GM21515 (cell line): ENCODE data around the gene NAA10.
"Not testable (repeated sequence)": the region's sequence is repeated elsewhere in the genome, so short reads cannot be mapped to it uniquely, and the experiment has no call there.

ENCODE experiments used
- ATAC-seq: cut with Tn5 transposase; IDR thresholded peaks from one replicate; pipeline ENCODE4 v1.9.1; 2021; ENCODE audit not compliant: unreplicated experiment

The NAA10 gene

DNA sequence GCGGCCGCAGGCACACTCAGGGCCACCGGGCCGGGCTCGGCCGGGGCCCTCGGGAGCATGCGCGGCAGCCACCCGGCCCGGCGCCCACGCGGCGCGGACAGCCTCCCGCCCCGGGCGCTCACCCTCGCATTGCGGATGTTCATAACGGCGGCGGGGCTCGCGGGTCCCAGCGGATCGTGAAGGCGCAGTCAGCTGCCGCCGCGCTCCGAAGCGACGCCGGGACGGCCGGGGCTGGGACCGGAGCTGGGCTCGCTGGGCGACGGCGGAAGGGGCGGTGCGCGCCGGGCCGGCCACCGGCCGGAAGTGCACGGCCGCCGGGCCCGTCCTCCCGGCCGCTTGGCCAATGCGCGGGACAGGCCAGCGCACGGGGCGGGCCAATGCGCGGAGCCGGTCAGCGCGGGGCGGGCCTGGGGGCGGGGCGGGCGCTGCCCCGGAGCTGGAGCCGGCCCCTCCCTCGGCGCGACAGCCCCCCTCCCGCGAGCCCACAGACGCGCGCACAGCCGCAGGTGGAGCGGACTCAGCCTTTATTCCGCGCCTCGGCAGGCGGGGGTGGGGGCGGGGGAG lies at the start of gene NAA10:
Gene NAA10 (minus strand): TSS at position 276 of the 564 bp plus-strand sequence. CDS start 133 bp downstream, at position 143.
- ATAC-seq = peak; percentile 84

DNA sequence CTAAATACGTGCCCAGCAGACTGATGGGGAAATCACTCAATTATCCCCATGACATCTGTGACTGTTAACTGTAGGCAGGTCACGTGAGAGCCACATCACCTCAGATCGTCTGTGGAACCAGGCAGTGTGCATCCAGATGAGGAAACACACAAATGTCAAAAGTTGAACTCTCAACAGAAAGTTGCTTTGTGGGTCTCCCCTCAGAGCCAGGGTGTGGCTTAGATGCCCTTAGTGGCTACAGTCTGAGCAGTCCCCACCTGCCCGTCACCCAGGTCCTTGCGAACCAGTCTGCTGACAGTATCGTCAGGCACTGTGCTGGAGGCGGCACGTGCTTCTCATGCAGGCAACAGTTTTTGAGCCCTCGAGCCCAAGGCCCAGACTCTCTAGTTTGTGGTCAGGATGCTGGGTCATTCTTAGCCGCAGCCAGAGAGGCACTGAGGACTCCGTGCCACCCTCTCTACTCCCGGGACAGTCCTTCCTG lies 48.5 kb upstream of the NAA10 start:
- ATAC-seq = no peak

DNA sequence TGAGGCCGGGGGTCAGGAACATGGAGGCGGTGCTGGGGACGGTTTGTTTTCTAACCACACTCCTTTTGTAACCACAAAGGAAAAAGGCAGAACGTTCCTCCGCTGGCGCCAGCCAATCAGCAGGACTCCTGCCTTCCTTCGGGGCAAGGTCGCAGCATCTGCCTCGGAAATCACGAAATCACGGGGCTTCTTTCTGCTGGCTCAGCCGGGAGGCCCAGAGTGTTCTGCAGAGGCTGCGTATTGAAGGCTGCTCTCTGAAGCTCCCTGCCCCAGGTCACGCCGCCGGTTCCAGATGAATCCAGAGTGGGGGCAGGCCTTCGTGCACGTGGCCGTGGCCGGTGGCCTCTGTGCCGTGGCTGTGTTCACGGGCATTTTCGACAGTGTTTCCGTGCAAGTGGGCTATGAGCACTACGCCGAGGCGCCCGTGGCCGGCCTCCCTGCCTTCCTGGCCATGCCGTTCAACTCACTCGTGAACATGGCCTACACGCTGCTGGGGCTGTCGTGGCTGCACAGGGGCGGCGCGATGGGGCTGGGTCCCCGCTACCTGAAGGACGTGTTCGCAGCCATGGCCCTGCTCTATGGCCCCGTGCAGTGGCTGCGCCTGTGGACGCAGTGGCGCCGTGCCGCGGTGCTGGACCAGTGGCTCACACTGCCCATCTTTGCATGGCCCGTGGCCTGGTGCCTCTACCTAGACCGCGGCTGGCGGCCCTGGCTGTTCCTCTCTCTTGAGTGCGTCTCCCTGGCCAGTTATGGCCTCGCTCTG lies 47.1 kb upstream of the NAA10 start:
- no peak for ATAC-seq

DNA sequence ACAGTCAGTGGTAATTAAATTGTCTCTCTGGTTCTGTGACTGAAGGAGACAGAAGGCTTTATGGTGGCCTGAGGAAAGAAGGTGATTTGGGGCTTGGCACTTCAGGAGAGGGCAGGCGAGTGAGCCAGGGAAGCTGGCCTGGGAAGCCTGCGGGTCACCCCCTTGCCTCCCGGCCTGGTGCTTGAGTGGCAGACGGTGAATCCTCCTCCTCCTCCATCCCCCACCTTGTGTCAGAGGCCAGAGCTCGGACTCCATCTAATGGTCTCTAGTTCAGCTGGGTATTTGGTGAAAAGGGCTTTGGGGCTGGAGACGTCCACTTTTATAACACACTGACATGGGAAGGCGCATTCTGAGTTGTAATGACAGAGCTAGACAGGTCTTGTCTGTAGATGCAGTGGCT lies 46.4 kb upstream of the NAA10 start:
- ATAC-seq = no peak

DNA sequence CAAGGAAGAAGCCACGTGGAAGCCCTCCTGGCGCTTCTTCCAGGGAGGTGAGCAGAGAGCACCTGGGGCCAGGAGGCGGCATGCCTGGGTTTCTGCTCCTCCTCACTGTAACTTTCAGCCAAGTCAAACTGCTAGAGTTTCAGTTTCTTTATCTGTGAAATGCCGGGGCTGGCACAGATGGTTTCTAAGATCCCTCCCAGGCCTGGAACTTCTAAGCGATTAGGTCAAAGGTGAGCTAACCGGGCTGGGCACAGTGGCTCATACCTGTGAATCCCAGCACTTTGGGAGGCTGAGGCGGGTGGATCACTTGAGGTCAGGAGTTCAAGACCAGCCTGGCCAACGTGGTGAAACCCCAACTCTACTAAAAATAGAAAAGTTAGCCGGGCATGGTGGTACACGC lies 45.6 kb upstream of the NAA10 start:
- not testable (repeated sequence) for ATAC-seq

DNA sequence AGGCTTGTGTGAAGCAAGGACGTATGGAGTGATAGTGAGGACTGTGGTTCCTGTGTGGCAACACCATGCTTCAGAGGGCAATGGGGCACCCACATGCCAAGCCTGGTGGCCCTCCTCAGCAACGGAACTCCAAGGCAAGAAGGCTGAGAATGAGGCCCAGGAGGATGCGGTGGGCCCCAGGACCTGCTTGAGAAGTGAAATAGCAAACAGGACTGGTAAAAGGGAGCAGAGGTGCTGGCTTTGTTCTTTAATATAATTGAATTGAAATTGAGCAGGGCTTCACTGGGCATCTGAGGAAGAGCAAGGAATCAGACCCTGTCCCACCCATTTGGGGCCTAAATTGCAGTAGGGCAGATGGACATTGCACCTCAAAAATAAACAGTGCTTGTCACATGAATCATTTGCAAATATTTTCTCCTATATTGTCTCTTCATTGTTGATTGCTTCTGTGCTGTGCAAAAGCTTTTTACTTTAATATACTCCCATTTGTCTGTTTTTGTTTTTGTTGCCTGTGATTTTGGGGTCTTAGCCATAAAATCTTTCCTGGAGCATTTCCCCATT lies 40.0 kb upstream of the NAA10 start:
- ATAC-seq = no peak

DNA sequence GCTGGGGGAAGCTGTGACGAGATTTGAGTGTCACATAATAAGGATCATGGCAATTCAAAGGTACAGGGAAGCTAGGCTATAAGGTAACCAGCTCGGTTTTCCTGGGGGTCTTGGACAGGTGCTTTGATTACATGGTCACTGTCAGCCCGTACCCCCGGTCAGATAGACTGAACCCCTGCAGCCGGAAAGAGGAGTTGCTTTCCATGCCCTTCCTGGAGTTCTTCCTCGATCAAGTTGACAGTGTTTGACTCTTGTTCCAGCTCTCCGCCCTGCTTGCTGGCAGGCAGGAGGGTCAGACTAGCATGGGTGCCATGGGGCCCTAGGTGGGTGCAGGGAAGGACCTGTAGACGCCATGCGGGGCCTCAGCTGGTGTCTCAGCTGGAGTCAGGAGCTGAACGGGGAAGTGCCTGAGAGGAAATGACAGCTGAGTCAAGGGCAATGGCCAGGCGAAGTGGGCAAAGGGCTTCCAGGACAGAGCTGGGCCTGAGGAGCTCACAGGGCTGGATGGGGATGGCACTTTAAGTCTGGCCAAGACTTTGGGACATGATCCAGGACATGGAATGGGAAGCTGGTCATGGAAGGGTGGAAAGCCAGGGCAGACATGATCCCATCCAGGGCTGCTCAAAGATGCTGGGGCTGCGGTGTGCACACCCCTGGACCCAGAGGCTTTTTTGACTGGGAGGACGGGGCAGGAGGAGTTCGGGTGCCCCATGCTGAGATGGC lies 39.3 kb upstream of the NAA10 start:
- ATAC-seq = no peak

DNA sequence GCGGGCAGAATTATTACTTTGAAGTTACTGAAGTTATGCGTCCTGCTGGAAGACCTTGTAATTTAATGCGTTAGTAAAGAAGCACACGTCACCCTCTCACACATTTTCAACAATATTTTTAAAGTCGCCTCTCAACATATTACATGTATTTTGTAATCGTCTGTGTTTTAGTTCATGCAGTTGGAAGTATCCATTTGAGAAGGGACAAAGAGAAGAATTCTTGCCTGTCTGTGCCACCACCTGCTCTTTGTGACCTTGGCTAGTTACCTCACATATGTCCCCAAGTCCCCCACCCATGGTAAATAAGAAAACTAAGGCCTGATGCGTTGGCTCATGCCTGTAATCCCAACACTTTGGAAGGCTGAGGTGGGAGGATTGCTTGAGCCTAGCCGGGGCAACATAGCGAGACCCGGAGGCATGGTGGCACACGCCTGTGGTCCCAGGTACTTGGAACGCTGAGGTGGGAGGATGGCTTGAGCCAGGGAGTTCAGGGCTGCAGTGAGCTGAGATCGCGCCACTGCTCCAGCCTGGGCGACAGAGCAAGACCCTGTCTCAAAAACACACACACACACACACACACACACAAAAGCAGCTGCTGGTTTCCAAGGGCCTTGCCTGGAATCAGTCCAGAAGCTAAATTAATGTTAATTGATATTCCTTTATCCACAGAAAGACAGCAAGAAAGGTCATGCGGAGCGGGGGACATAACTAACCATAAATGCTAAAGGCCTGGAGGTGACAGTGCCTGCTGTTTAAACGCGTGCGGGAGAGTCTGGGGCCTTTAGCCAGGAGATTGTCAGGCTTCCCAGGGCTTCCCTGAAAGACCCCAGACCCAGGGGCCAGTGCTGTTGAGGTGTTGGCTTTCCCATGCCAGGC lies 38.5 kb upstream of the NAA10 start:
- no peak for ATAC-seq

DNA sequence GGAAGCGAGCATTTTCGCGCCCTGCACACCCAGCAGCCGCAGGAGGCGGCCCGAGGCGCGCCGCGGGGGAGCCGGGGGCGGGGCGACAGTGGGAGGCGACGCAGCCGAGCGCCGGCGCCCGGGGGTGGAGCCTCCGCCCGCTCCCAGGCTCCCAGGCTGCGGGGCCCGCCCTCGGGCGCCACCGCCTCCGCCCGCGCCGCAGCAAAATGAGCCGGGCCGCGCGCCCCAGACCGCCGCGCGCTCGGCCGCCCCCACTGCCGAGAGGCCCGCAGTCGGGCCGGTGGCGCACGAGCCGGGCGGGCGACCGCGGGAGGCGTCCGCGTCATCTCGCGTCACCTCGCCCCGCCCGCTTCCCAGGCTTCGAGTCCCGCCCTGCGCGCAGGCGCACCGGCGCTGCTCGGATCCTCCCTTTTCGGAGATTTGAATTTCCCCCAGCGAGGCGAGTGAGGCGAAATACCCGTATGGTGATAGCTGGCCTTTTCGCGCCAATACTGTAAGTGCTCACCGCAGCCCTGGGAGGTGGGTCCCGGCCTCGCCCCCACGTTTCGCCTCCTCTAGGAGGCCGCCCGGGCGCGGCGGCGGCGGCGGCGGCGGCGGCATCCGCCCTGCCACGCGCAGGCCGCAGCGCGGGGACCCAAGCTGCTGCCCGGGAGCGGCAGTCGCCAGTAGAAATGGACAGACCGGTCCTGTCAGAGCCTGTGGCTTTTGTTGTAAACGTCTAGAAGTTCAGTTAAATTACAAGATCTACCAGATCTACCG lies 37.7 kb upstream of the NAA10 start, which contains the start of gene TMEM187:
Gene TMEM187 (plus strand): TSS at position 387 of the 759 bp plus-strand sequence. CDS start 9,309 bp downstream, outside the sequence.
- peak; percentile 42 for ATAC-seq

DNA sequence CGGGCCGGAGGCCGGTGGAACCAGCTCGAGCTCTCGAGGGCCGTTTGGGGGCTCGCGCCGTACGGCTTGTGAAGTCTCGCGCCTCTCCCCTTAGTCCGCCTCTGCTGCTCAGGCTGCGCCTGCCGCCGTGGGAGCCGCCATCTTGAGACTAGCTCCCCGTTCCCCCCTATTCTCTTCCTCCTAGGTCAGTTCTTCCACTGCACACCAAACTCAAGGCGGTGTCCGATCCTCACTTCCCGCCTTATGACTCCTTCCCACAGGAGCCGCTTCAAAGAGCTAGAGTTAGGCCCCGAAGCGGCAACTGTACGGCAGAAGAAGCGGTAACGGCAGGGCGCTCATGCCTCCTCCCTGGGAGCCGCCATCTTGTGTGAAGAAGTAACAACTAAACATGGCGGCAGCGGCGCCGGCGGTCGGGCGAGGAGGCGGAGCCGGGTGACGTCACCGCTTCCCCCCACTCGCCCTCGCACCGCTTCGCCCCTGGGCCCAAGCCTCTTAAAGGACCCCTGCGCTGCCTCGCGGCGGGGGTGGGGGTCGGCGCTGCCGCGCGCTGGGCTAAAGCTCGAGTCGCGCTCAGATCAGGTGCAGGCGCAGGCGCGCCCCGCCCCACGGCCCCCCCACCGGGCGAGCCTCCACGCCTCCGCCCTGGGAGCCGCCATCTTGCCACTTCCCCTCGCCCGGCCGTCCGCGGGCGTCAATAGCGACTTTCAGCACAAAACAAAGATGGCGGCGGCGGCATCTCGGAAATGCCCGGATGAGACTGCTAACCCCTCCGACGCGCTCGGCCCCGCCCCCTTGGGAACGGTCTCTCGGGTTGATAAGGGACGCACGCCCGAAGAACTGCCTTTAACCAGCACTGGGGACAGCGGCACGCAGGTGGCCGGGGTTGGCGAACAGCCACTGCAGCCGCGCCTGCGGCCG lies 36.9 kb upstream of the NAA10 start, which contains the start of gene HCFC1:
Gene HCFC1 (minus strand): TSS at position 369 of the 918 bp plus-strand sequence. CDS start 978 bp downstream, outside the sequence.
- peak; percentile 35 for ATAC-seq

DNA sequence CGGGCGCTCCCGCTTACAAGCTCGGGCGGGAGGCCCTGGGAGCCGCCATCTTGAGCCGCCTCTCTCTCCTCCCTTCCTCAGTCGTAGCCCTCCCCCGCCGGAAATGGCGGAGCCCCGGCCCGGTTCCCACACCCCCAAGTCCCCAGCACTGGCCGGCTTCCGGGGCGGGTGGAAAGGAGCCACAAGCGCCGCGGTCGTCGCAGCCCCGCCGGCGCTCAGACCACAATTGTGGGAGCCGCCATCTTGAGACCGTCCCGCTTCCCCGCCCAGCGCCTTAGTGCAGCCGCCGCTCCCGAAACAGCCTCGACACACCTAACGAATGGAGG lies 36.2 kb upstream of the NAA10 start:
- peak; percentile 33 for ATAC-seq

DNA sequence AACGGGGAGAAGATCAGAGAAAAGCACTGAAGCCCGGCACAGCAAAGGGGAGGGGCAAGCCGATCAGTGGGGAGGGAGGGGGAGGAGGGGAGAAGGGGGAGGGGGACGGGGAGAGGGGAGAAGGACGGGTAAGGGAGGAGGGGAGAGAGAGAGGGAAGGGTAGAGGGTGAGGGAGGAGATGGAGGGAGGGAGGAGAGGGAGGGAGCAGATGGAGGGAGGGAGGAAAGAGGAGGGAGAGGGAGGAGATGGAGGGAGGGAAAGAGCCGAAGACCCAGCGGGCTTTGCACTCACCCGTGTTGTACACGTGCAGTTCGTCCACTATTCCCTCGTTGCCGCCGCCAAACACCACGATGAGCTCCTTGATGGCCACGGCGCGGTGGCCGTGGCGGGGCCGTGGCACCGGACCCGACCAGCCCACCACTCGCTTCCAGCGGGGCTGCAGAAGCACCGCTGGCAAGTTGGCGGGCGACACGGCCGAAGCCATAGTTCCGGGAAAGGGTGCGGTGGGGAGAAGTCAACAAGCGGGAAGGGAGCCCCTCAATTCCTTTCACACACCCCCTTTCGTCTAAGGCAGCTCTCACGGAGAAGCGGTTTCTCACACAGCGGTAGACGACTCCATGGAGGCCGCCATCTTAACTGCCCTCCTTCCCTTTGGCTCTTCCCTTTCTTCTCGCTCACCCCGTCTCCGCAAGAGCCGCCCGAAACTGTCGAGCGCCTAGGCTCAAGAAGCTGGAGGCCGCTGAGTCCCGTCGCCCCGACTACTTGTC lies 35.7 kb upstream of the NAA10 start:
- peak; percentile 1 for ATAC-seq

DNA sequence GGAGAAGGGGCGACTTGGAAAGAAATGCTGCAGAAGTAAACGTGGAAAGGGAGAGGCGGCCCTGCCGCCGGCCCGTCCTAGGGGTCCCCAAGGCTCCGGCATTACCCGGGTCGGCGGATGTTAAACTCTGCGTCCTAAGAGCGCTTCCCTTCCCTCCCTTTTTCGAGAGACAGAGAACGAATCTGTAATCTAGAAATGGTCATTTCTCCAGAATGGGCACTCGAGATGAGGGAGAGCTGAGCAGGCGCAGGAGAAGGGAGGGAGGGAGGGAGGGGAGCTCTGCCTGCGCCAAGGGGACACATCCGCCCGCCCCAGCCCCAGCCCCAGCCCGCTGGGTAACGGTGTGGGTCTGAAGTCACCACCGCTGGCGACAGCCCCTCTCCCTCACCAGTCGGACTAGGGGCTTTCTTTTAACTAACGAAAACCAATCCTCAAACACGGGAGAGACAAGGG lies 35.1 kb upstream of the NAA10 start:
- ATAC-seq = no peak

DNA sequence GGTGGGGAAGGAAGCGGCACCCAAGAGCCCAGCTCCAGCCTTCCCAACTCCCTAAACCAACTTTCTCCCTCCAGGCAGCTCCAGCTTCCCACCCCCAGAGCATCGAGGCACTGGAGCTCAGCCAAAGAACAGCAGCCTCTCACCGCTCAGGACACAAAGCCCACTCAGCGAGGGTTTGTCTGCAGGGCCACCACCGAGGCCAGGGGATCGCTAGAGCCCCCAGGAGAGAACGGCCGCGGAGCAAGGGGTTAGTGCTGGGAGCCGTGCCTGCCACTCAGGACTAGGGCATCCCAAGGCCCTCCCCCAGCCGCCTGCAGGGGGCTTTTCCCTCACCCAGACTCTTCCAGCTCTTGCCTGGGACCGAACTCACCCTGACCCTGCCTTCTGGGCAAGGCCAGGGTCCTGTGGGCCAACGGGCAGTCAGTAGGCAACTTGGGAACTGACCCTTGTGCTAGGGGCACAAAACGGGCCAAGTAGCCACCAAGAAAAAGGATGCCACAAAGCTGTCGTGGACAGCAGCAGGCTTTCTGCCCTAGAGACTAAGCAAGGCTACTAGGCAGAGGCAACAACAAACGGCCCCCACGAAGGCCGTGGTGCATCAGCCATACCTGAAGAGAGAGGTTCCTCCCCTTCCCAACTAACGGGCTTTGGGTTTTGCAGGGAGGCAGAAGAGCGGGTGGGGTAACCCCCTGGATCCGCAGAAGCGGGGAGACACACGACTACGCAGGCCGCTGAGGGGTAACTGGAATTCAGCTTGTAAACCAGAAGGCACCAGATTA lies 34.5 kb upstream of the NAA10 start:
- ATAC-seq = no peak

DNA sequence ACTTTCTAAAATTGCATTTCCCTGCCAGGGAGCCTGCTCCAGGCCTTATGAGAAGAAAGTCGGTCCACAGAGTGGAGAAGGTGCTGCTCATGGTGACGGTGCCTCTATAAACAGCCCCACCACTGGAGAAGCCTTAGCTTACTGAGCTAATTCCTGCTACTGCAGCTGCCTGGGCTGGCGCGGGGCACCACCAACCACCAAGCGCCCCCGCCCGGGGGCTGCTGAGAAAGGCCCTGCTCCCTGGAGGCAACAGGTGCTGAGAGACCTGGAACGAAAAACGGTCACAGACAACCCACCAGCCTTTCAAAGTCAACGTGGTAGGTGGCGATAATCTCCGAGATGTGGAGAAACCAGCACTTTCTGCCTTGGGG lies 33.9 kb upstream of the NAA10 start:
- ATAC-seq = no peak

DNA sequence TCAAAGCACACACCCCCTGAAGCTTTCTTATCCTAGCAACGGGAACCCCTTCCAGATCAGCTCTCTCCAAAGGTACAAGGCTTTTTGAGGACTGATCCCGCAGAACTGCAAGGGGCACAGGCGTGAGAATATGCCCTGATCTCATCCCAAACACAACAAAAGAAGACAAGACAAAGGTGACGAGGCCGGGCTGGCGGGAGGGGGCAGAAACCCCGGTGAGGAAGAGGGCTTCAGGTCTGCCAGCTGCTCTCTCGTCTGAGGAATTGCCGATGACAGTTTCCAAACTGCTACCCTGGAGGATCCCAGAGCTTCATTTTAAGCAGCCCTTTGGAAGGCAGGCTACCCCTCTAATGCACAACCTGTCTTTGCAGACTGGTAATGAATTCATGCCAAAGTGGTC lies 33.4 kb upstream of the NAA10 start:
- no peak for ATAC-seq

DNA sequence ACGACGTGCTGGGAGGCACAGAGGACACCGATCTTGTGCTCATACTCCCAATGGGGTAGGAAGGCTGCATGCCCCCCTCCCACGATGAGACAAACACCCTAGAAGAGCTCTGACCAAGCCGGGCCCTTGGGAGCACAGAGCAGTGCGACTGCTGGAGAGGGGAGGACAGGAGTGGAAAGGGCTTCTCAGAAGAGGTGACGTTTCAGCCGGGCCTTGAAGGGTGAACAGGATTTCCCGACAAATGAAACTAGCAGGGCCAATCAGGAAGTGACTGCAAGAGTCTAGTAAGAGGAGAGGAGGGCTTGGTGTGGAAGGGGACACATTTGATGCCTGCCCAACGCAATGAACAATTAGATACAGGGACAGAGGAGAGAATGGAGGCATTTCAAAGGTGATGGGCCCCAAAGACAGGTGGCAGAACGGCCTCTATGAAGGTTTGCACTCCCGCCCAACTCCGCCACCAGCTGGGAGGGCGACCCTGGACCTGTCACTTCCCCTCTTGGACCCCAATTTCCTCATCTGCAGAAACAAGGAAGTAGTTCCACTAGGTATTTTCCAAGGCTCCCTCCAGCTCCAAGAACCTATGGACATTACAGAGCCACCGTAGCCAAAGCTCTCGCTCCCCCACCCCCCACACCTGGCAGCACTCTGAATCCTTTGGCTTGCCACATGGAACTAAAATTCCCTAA lies 32.8 kb upstream of the NAA10 start:
- ATAC-seq = no peak
